ENCODE data around the gene SHISA6. TPM values are rescaled to one million over a fixed set of nuclear protein-coding genes. Genes with fewer than 3 reads are reported as not detected.

Gene SHISA6
- total RNA-seq, 1 experiment from 2014 or later = 2.9 TPM

- Histone ChIP-seq H3K4ac (ENCODE audit: low read depth, low read length) (no peak overlapping the region), H4K91ac (ENCODE audit: insufficient read length, low read depth, low read length) (no peak overlapping the region), H3K56ac (ENCODE audit: insufficient read length, low read depth, low read length) (no peak overlapping the region), H3K9me3 (ENCODE audit: control insufficient read depth, low read depth, low read length) (no peaks in the 10 kb centered on the region), H3K9ac (ENCODE audit: extremely low read depth, insufficient read length, low read length) (no peak overlapping the region), H3K14ac (ENCODE audit: insufficient read depth, low read length) (no peak overlapping the region), H4K20me1 (ENCODE audit: control insufficient read depth, insufficient read depth, insufficient read length) (no peaks in the 10 kb centered on the region), H2AFZ (ENCODE audit: low read length) (no peak overlapping the region), H2BK15ac (ENCODE audit: low read depth, low read length) (no peak overlapping the region), H3K23me2 (ENCODE audit: insufficient read length, low read depth, low read length, poor library complexity, severe bottlenecking) (no peaks in the 10 kb centered on the region), H3K79me2 (ENCODE audit: insufficient read depth, low read length) (no peaks in the 10 kb centered on the region), H3K18ac (ENCODE audit: insufficient read length, low read depth, low read length) (no peak overlapping the region), H2BK5ac (ENCODE audit: insufficient read length, low read length) (no peak overlapping the region), H3K27ac (ENCODE audit: insufficient read length, low read depth, low read length) (no peak overlapping the region), H2BK12ac (ENCODE audit: insufficient read length, low read depth, low read length) (no peak overlapping the region), H3K79me1 (ENCODE audit: insufficient read depth, low read depth, low read length, poor library complexity, severe bottlenecking) (no peaks in the 10 kb centered on the region), H3T11ph (ENCODE audit: low read length) (no peak overlapping the region), H2BK20ac (ENCODE audit: low read depth, low read length, poor library complexity, severe bottlenecking) (no peak overlapping the region), H3K4me1 (ENCODE audit: insufficient read depth, low read length) (no peaks in the 10 kb centered on the region), H3K23ac (ENCODE audit: insufficient read length, low read depth, low read length) (no peak overlapping the region), H4K8ac (replicated peaks; ENCODE audit: insufficient read length, low read depth, low read length) (no peak overlapping the region), H2AK5ac (ENCODE audit: insufficient read length, low read length) (no peak overlapping the region), H3K4me2 (ENCODE audit: insufficient read depth, insufficient read length, low read length) (no peak overlapping the region), H2BK120ac (ENCODE audit: low read depth, low read length, poor library complexity, severe bottlenecking) (no peak overlapping the region), H4K5ac (ENCODE audit: insufficient read length, low read depth, low read length) (no peak overlapping the region), H3K27me3 (ENCODE audit: insufficient read depth, low read length) (no peaks in the 10 kb centered on the region)
- WGBS (ENCODE audit: extremely low coverage, insufficient read length, low lambda C conversion rate) = no CpG with 5 or more reads among the region's 8 CpGs
- H3K27ac Mint-ChIP-seq = peak overlapping the region in 1 of 3 experiments; percentile 29; a peak in 1 of 7 replicates
- H3K9me3 Mint-ChIP-seq = no peaks in the 10 kb centered on the region
- no peak for TF ChIP-seq CTCF (conservative IDR thresholded peaks at IDR 0.05)
- DNase-seq = peak; percentile 8
- H3K4me1 Mint-ChIP-seq = no peaks in the 10 kb centered on the region
- H3K27me3 Mint-ChIP-seq (ENCODE audit: low read depth) = no peaks in the 10 kb centered on the region; the same call in 1 of the 2 replicates
- no peak overlapping the region for H3K4me3 Mint-ChIP-seq
- no peaks in the 10 kb centered on the region for H3K36me3 Mint-ChIP-seq (ENCODE audit: insufficient read depth in 1 of 3, low read depth in 3 of 3)
These were observed 51.5 kb downstream of the SHISA6 start for GRCh38 chr17:11292491-11292890.
